NCI-H2196 (cell line): Measurements from ENCODE around the gene SUSD4.

Experiments used
- DNase-seq: peaks from one replicate; lab custom pipeline; 2025; ENCODE audit not compliant: unreplicated experiment; lab: John Stamatoyannopoulos, UW

SUSD4 gene

DNA sequence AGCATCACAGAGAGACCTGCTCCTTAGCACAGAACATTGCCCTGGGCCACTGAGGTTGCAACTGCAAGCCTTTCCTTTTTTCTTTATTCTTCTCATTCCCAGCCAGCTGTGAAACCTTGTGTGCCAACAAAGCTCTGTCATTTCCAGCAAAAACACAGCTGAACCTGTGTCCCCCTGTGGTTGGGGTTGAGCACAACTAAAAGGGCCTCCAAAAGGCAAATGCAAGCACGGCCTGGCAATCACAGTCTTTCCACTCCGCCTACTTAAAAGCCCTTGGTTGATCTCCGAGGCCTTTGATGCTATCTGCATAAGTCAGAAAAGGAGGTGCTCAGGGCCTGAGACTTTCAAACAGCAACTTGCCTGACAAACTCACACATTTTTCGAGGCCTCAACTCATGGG lies 32.7 kb downstream of the SUSD4 start:
- no peak for DNase-seq

DNA sequence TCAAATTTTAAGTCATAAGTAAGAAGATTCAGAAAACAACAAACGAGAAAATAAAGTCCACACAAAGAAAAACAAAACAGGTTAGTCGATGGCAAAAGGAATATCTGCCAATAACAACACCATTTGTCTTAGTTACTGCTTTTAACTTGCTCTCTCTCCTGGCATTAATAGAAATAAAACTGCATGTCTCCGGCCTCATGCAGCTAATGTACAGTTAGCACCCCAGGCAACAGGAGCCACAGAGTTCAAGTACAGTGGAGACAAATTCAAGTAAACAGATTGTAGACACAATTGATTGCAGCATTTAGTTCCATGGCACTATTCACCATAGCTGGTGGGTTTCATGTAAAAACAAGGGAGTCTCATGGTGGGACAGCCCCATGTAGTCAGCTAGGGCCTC lies 33.5 kb downstream of the SUSD4 start:
- DNase-seq, result no peak

DNA sequence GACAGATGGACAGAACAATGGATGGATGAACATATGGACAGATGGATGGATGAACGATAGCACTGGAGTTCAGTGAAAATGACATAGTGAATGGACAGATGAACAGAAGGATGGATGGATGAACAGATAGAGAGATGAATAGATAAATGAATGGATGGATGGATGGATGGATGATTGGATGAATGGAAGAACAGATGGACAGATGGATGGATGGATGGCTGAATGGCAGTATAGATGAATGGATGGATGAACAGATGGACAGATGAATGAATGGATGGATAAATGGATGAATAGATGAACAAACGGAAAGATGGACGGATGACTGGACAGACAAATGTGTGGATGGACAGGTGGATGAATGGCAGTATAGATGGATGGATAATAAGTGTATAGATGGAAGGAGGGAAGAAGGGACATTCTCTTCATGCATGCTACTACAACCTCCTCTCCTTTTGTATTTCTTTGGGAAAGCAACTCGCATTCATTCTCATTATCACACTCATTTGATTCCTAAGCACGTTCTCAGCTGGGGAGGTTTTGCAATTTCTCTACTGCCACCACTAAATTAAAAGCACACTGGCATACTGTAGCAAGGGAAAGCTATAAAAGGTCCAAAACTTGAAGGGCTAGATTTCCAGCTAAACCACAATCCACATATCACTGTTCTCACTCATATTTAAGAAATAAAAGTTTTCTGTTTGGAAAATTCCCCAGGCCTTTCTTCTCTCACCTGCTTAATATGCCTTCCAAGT lies 34.1 kb downstream of the SUSD4 start:
- DNase-seq, result no peak

DNA sequence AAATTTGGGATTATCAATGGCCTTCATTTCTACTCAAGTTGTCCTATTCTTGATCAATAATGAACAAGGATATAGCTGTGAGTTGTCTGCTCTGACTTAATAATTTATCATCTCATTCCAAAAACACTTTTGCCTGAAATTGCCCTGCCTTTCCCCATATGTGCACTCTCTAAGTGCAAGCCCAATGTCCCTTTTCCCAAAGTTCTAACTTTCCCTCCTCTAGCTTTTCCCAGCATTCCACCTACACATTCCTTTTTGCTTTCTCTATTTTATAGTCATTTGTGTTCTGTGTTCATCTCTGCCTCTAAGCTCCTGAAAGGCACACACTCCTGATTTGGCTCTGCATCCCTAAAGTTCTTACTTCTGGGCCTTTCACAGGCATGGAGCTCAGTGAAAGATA lies 34.7 kb downstream of the SUSD4 start:
- DNase-seq, result no peak

DNA sequence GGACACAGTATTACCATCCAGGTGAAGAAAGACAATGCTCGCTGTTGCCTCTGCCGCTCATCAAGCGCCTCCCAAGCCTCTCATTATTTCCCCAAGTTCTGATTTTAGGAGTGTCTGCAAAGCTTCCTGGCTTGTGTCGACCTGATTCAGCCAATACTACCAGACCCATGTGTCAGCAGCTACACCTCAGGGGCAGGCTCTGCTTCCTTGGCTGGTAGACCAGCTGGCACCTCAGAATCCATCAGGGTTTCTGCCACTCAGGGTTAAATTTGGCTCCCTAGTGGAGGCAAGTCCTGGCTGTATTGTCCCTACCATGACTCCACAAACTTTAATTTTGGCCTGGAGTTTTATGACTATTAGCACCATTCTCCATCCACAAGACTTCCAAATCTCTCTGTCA lies 35.4 kb downstream of the SUSD4 start:
- no peak for DNase-seq

DNA sequence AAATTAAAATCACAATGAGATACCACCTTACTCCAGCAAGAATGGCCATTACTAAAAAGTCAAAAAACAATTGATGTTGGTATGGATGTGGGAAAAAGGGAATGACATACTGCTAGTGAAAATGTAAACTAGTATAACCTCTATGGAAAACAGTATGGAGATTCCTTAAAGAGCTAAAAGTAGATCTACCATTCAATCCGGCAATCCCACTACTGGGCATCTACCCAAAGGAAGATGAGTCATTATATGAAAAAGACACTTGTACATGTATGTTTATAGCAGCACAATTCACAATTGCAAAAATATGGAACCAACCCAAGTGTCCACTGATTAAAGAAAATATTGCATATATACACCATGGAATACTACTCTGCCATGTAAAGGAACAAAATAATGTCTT lies 37.2 kb downstream of the SUSD4 start:
- DNase-seq, result no peak

DNA sequence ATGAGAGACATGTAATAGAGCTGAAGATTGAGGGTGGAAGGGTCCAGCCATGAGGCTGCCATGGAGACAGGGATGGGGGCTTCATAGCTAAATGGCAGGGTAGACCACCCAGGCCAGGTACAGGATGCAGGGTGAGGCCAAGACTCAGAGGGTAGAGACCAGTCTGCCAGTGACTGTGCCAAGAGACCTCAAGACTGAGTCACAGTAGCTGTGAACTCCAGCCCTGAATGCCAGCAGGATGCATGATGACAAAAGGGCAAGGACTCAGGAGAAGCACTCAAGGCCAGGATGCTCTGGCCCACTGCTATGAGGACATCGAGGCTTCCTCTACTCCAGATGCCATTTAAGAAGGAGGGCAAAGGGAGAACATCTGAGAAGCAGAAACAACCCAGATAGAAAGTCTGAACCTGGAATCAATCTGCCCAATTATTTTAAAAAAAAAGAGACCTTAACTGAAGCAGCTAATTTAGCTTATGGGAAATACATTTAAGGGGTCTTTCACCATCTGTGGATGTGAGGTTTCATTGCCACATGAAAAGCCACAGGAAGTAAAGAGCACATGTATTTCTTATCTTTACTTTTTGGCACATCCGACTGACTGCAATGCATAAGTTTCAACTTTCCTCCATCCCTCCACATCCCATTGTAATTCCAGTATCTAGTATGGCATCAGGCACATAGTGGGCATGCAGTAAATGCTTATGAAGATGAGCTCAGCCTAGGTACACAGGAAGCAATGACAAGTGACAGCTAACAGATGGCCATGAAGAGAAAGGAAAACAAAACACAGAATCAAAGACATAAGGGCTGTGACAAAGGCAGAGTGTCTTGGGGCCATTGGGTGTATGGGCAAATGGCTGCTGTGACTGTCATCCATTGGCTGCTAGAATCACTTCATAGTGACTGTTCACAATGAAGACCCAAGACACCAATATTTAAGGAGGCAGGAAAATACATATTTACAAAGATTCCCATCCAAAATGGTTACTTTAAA lies 40.2 kb downstream of the SUSD4 start:
- DNase-seq, result no peak

DNA sequence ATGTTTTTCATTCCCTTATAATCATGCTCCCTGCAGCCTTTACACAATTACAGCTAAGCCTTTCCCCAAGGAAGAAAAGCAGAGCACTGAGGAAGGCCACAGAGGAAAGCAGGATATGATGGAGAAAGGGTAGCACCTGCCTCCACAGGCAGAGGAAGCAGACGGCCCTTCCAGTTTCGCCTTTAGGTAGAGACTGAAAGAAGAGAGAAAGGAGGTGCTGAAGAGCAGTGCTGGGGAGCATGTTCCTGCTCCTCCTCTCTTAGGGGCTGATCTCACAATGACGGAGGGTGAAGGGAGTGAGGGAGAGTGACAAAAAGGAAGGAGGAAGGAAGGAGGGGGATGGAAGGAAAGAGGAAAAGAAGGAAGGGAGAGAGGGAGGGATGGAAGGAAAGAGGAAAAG lies 41.1 kb downstream of the SUSD4 start:
- no peak for DNase-seq

DNA sequence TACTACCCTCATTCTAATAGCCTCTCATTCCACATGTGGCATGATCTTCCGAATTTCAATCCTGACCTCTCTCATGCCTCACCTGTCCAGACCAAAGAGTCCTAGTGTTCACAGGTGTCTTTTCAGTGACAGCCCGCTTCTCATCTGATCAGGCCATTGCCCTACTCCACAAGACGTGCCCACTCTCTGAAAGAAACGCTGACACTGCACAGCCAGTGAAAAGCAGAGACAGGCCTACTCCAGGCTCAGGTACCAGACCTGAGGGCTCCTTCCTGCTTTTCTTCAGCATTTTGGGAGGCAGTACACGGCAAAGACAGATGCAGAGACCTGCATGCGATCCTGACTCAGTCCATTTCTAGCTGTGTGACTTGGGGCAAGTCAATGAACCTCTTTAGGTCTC lies 43.0 kb downstream of the SUSD4 start:
- no peak for DNase-seq

DNA sequence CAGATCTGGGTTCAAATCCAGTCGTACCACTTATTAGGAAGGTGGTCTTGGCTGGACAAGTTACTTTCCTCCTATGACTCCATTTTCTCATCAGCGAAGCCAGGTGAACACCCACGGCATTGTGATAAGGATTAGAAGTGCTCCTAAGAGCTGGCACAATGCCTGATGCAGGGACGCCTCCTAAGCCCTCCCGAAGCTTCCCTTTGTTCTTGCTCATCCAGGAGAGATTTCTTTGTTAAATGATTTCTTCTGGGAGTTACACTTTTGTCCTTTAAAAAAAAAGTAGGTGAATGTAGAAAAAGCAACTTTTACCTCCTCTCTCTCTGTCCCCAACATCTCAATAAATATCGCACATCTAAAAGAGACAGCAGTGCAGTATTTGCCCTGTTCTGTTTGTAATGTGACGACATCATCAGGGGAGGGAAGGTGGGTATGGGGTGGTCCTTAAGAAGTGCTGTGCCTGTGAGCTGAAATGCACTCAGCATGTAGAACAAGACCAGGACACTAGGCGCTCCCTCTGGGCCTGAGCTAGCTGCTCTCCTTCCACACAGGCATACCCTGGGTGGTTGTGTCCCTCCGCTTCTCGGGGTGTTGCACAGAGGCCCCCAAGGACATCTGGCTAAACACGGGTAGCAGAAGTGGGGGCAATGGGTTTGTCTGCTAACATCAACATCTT lies 43.9 kb downstream of the SUSD4 start:
- no peak for DNase-seq

DNA sequence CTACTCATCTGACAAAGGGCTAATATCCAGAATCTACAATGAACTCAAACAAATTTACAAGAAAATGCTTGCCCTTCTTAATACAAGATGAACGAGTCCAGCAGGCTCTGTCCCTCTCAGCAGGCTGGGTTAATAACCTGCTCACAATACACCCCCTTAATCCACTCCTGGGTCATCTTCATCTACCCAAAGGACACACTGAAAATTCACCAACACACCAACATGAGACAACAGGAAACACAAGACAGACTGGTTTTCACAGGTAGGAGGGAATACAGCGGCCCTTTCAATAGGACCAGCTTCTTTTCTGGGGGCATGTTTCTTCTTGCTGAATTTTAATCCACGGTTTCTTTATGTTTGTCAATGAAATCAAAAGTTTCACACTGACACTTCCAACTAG lies 44.6 kb downstream of the SUSD4 start:
- DNase-seq, result no peak

DNA sequence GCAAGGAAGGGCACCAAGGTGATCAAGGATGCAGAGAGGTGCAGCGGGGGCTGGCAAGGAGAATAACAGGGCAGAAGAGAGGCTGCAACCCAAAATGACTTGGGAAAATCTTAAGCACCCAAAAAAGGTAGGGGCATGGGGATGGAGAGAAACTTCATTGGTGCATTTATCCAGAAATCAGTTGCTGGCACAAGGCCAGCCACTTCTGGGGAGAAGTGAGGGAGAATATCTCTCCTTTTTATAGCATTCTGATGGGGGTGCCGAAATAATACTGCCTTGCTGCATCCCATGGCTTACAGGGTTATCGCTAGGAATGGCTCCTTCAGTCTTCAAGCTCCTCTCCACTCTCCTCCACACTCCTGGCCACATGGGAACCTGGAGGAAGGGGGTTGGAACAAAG lies 47.9 kb downstream of the SUSD4 start:
- DNase-seq, result no peak

DNA sequence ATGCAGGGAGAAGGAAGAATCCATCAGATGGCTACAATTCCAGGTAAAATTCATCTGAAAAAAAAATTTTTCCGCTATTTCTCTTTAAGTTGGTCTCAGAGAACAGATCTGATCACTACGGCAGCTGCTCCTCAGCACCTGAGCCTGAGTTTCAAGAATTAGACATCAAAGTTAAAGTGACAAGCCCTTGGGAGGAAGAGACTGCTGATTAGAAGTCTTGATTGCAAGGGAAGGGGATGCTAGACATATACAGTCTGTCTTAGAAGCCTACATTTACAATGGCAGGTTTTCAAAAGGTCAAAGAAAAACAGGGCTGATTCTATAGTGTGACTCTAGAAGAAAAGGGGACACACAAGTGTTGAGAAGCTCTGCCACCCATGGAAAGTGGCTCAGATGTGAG lies 48.3 kb downstream of the SUSD4 start:
- no peak for DNase-seq

DNA sequence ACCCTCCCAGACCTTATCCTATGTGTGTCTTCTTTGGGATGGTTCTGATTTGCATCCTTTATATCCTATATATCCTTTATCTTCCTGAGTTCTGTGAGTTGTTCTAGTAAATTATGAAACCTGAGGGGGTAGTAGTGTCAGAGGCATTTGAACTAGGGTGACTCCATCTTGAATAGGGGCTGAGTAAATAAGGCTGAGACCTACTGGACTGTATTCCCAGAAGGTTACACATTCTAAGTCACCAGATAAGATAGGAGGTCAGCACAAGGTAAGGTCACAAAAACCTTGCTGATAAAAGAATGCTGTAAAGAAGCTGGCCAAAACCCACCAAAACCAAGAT lies 50.6 kb downstream of the SUSD4 start:
- DNase-seq, result no peak

DNA sequence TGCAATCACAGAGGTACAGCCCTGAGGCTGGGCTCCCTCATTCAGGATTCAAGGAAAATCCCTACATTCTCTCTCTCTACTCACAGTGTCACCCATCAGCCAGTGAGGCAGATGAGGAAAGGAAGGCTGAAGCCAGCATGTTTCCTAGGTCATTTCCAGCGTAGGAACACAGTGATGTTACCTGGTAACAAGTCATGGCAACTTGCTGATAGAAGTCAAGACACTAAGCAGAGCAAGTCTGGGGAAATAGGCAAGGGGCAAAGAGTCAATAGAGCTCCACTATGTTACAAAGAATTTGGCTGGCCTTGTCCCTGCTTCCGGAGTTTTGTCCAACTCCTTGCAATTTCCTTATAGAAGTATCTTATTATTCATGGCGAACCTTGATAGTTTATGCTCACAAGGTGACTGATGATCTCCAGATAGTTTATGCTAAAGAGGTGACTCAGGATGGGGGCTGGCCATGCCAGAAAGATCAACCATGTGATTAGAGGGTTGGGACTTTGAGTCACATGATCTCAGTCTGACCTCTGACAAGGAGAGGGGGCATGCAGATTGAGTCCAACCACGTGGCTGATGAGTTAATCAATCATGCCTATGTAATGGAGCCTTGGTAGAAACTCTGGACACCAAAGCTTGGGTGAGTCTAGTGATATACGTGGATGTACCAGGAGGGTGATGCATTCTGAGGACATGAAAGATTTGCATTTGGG lies 51.1 kb downstream of the SUSD4 start:
- no peak for DNase-seq

DNA sequence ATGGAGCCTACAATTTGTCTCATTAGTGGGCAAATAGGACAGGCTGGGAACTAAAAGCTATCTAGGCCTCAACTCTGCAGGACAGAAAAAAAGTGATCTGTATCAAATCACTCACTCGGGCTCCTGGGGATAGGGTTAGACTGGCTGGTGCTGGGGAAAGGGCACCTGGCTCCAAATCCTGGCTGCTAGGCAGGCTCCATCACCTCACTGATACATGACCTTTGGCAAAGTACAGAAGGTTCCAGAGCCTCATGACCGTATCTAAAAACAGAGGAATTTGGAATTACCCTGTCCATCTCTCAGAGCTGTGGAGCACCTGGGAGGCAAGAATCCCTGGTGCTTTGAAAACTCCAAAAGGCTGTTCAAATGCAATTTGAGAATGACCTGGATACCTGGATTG lies 51.7 kb downstream of the SUSD4 start:
- no peak for DNase-seq

DNA sequence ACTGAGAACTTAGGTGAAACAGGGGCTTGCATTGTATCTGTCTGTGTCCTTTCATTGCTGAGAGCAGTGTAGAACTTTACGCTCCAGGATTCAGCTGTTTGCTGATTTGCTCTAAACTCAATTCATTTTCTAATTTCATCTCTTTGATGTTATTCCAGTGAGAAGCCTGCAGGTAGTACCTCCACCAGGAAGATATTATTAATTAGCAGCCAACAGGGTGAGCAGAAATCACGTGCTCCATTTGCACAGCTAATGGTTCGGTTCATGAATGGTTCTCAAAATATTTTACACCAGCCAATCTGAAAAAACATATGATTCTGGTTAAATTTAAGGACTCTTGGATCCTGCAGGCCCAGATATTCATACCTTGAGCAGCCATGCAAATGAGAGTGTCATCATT lies 52.1 kb downstream of the SUSD4 start:
- DNase-seq, result no peak

DNA sequence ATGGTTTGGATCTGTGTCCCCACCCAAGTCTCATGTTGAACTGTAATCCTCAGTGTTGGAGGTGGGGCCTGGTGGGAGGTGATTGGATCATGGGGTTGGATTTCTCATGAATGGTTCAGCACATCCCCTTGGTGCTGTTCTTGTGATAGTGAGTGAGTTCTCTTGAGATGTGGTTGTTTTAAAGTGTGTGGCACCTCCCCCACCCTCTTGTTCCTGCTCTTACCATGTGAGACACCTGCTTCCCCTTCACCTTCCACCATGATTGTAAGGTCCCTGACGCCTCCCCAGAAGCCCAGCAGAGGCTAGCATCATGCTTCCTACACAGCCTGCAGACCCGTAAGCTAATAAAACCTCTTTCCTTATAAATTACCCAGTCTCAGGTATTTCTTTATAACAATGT lies 55.8 kb downstream of the SUSD4 start:
- DNase-seq, result no peak

DNA sequence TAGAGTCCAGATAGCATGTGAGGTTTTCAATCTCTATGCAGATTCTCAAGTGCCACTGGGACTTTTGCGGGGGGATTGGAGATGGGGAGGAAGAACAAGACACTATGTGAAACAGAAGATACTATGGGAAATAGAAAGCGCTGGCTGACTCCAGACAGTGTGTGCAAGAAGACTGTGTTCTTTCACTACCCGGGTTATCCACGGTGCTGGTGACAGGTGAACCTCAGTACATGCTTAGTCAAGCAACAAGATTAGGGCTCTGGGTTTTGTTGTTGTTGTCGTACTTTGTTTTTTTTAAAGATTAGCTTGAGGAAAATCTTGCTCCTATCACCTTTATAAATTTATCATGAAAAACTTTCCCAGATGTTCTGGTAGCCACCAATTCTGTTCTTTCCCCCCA lies 56.4 kb downstream of the SUSD4 start:
- DNase-seq, result no peak

DNA sequence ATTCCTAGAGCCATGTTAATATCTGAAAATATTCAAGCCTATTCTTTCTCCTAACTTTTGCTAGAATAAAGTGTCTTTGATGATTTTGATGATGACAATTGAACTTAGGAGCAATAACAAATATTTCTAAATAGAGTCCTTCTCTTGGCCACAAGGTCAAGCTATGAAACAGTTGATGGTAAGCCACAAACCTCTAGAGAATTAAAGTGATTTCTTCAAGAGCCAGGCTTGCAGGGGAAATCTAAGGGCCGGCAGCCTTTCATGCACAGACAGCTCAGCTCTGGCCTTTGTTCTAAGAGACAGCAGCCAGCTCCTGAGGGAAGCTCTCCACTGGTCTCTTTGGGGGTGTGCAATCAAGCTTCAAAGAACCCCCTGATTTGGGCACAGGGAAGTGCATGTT lies 59.0 kb downstream of the SUSD4 start:
- DNase-seq, result no peak

DNA sequence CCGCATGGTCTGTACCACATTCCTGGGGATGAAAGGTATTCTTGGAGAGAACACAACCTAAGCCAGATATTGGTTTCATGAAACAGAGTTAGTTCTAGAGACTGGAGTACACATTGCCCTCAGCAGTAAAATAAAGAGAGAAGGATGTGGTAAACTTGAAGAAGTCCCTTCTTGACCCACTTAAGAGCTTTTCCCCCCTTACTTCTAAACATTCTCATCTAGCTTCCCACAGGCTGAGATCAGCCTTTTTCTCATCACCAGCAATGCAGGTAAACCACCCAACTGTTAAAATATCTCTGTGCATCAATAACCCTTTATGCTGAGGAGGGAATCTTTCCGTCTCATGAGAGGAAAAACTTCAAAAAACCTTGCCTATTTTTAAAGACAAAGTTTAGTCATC lies 62.6 kb downstream of the SUSD4 start:
- DNase-seq, result no peak
